ENCODE results near the gene AZI2. TPM values are rescaled to one million over a fixed set of nuclear protein-coding genes. Genes with fewer than 3 reads are reported as not detected.

AZI2 gene
- total and polyA plus RNA-seq, 2 experiments from 2014 or later = 45.4 to 55.3 TPM

- no peaks in the 10 kb centered on the region for H3K27me3 ChIP-seq
- H3K27ac ChIP-seq = peak overlapping the region; percentile 99
- no peaks in the 10 kb centered on the region for H3K9me3 ChIP-seq (ENCODE audit: low read depth)
- WGBS (ENCODE audit: low lambda C conversion rate, missing lambda C conversion rate) = 23% methylated on average over 16 of the region's 16 CpGs
- peak overlapping the region; percentile 68 for H2AFZ ChIP-seq
- peaks cover 8% of the 10 kb centered on the region for H4K20me1 ChIP-seq (ENCODE audit: insufficient read depth, poor library complexity, severe bottlenecking)
- TF ChIP-seq EZH2phosphoT487 (IDR thresholded peaks at IDR 0.05; ENCODE audit: low read depth, severe bottlenecking, unreplicated experiment) (no peak), CTCF (IDR thresholded peaks at IDR 0.05; ENCODE audit: poor library complexity) (no peak), EZH2 (IDR thresholded peaks at IDR 0.05; ENCODE audit: borderline replicate concordance) (no peak)
- H3K4me1 ChIP-seq (ENCODE audit: insufficient read depth) = peaks cover 7% of the 10 kb centered on the region
- DNase-seq (ENCODE audit: low spot score) = no peak
- peak overlapping the region; percentile 53 for H3K4me3 ChIP-seq
- peaks cover 65% of the 10 kb centered on the region for H3K79me2 ChIP-seq
- peak overlapping the region; percentile 79 for H3K4me2 ChIP-seq
- H3K9me2 ChIP-seq (replicated peaks; ENCODE audit: insufficient read depth) = no peaks in the 10 kb centered on the region
- no peaks in the 10 kb centered on the region for H3K36me3 ChIP-seq (replicated peaks; ENCODE audit: insufficient read depth, low read depth)
Observed at GRCh38 chr3:28347374-28348264, 1.0 kb downstream of the AZI2 start.

GRCh38 chr3:28345690-28346089 lies 2.9 kb downstream of the AZI2 start:
- Histone ChIP-seq H3K9me3 (ENCODE audit: low read depth) (no peaks in the 10 kb centered on the region), H4K20me1 (ENCODE audit: insufficient read depth, poor library complexity, severe bottlenecking) (peaks cover 8% of the 10 kb centered on the region), H3K27me3 (no peaks in the 10 kb centered on the region), H2AFZ (no peak overlapping the region), H3K4me2 (peak overlapping the region; percentile 79), H3K9me2 (replicated peaks; ENCODE audit: insufficient read depth) (no peaks in the 10 kb centered on the region), H3K27ac (no peak overlapping the region), H3K4me1 (ENCODE audit: insufficient read depth) (peaks cover 7% of the 10 kb centered on the region), H3K36me3 (replicated peaks; ENCODE audit: insufficient read depth, low read depth) (no peaks in the 10 kb centered on the region), H3K79me2 (peaks cover 74% of the 10 kb centered on the region), H3K4me3 (no peak overlapping the region)
- no peak for DNase-seq (ENCODE audit: low spot score)
- TF ChIP-seq CTCF (IDR thresholded peaks at IDR 0.05; ENCODE audit: poor library complexity) (no peak), EZH2phosphoT487 (IDR thresholded peaks at IDR 0.05; ENCODE audit: low read depth, severe bottlenecking, unreplicated experiment) (no peak), EZH2 (IDR thresholded peaks at IDR 0.05; ENCODE audit: borderline replicate concordance) (no peak)
- 97% methylated on average over 1 of the region's 1 CpG for WGBS (ENCODE audit: low lambda C conversion rate, missing lambda C conversion rate)

GRCh38 chr3:28343144-28343543 lies 5.5 kb downstream of the AZI2 start:
- no peak overlapping the region for H3K4me3 ChIP-seq
- TF ChIP-seq EZH2phosphoT487 (IDR thresholded peaks at IDR 0.05; ENCODE audit: low read depth, severe bottlenecking, unreplicated experiment) (no peak), EZH2 (IDR thresholded peaks at IDR 0.05; ENCODE audit: borderline replicate concordance) (no peak)
- H3K4me2 ChIP-seq = peak overlapping the region; percentile 59
- peaks cover 71% of the 10 kb centered on the region for H3K79me2 ChIP-seq
- H3K9me2 ChIP-seq (replicated peaks; ENCODE audit: insufficient read depth) = no peaks in the 10 kb centered on the region
- peaks cover 7% of the 10 kb centered on the region for H3K4me1 ChIP-seq (ENCODE audit: insufficient read depth)
- no peak overlapping the region for H3K27ac ChIP-seq
- peaks cover 8% of the 10 kb centered on the region for H4K20me1 ChIP-seq (ENCODE audit: insufficient read depth, poor library complexity, severe bottlenecking)
- no peaks in the 10 kb centered on the region for H3K27me3 ChIP-seq
- no peaks in the 10 kb centered on the region for H3K36me3 ChIP-seq (replicated peaks; ENCODE audit: insufficient read depth, low read depth)
- no peaks in the 10 kb centered on the region for H3K9me3 ChIP-seq (ENCODE audit: low read depth)
- DNase-seq (ENCODE audit: low spot score) = no peak
- no peak overlapping the region for H2AFZ ChIP-seq

- H3K27me3 ChIP-seq = no peaks in the 10 kb centered on the region
- H3K36me3 ChIP-seq (replicated peaks; ENCODE audit: insufficient read depth, low read depth) = no peaks in the 10 kb centered on the region
- TF ChIP-seq EZH2phosphoT487 (IDR thresholded peaks at IDR 0.05; ENCODE audit: low read depth, severe bottlenecking, unreplicated experiment) (no peak), CTCF (IDR thresholded peaks at IDR 0.05; ENCODE audit: poor library complexity) (no peak), EZH2 (IDR thresholded peaks at IDR 0.05; ENCODE audit: borderline replicate concordance) (no peak)
- H4K20me1 ChIP-seq (ENCODE audit: insufficient read depth, poor library complexity, severe bottlenecking) = no peaks in the 10 kb centered on the region
- no peaks in the 10 kb centered on the region for H3K9me2 ChIP-seq (replicated peaks; ENCODE audit: insufficient read depth)
- no peak for DNase-seq (ENCODE audit: low spot score)
- H3K27ac ChIP-seq = no peak overlapping the region
- H2AFZ ChIP-seq = no peak overlapping the region
- no peak overlapping the region for H3K4me3 ChIP-seq
- no peak overlapping the region for H3K4me2 ChIP-seq
- H3K4me1 ChIP-seq (ENCODE audit: insufficient read depth) = no peaks in the 10 kb centered on the region
- peaks cover 22% of the 10 kb centered on the region for H3K79me2 ChIP-seq
- H3K9me3 ChIP-seq (ENCODE audit: low read depth) = no peaks in the 10 kb centered on the region
Observed at GRCh38 chr3:28337230-28337629, 11.4 kb downstream of the AZI2 start.
